Ovary (tissue), 3 donors: Measurements from ENCODE around the gene SNAP23.

ENCODE experiments used
- EP300 ChIP-seq: sonication (generic); formaldehyde crosslinking; IDR thresholded peaks from one replicate; pipeline ENCODE4 v1.6.1; 2017; ENCODE audit warnings: antibody characterized with exemption
- POLR2A ChIP-seq: fragments of 450-650 bp; IDR thresholded peaks from one replicate; pipeline ENCODE4 v1.6.1; 2017; ENCODE audit warnings: antibody characterized with exemption, mild to moderate bottlenecking, moderate library complexity
- TF ChIP-seq, protein P1 (sequence below), 3 donors: fragments of 450-650 bp in 2 of 3; fragments of 200-600 bp in 1 of 3; IDR thresholded peaks; one replicate each; pipeline versions ENCODE4 v1.5.1 to v1.8.0; 2016 to 2022; ENCODE audit warnings: antibody characterized with exemption in 3 of 3, mild to moderate bottlenecking in 1 of 3
- donor health status: DM: no; HTN: no; CAD: no.

DNA sequence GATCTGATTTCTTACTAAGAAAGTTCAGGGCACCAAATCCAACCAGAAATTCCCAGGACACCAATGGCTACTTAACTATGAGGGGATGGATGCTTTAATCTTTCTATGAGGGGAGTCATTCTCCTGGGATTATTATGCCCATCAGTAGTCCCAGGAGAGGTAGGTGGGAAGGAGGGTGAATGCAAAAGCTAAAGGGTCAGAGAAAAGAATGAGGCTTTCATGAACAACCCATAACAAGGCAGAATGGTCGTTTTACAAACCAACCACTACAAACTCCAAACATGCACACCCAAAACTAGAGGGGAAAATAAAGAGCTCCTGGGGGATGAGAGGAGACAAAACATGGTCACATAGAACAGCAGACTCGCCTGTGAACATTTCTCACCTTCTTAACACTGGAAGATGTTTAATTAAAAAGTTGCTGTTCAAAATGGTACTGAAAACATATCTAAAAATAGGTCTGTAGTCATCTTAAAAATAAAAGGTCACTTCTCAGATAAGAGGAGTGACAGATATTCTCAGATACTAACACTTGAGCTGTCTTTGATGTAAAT lies 83.6 kb downstream of the SNAP23 start:
- TF ChIP-seq, protein P1, sequence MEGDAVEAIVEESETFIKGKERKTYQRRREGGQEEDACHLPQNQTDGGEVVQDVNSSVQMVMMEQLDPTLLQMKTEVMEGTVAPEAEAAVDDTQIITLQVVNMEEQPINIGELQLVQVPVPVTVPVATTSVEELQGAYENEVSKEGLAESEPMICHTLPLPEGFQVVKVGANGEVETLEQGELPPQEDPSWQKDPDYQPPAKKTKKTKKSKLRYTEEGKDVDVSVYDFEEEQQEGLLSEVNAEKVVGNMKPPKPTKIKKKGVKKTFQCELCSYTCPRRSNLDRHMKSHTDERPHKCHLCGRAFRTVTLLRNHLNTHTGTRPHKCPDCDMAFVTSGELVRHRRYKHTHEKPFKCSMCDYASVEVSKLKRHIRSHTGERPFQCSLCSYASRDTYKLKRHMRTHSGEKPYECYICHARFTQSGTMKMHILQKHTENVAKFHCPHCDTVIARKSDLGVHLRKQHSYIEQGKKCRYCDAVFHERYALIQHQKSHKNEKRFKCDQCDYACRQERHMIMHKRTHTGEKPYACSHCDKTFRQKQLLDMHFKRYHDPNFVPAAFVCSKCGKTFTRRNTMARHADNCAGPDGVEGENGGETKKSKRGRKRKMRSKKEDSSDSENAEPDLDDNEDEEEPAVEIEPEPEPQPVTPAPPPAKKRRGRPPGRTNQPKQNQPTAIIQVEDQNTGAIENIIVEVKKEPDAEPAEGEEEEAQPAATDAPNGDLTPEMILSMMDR (IDR thresholded peaks at IDR 0.05), result no peak
- TF ChIP-seq EP300 (no peak), POLR2A (no peak)
